ENCODE measurements around the gene TNNT2. TPM values are rescaled to one million over a fixed set of nuclear protein-coding genes. Genes with fewer than 3 reads are reported as not detected.
A peak's percentile ranks its signal among the peaks of the same experiment; 100 is the strongest.

TNNT2 gene
- total and polyA plus RNA-seq, 12 donors = 5,905 to 31,279 (median 7,605) TPM

DNA sequence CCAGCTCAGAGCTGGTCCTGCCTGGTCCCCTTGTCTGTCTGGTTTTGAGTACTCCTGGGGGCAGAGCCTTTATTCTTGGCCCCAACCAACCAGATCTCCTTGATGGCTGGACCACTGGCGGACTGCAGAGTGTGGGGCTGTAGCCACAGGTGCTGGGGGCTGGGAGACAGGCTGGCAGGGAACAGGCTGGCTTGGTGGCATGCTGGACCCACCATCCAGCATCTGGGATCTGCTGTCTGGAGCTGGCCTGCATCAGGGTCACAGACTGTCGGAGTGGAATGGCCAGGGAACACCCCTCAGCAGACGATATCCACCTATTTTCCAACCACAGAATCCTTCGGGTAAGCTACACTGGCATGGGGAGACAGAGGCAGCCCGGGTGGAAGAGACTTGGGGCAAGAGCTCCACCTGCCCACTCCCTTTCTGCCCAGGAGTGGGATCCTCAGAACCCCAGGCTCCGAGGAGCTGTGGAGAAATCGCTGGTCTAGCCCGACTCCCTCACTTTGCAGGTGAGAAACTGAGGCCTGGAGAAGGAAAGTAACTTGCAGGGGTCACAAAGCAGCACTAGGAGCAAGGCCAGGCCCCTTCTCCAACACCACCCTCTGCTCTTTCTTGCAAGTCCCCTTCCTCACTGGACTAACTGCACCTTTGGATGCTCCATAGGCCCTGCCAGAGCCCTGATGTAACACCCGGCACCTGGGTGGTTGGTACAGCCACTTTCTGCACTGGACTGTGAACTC, 40.6 kb downstream of the TNNT2 start:
- ATAC-seq = no peak
- no peak for DNase-seq
- H3K4me3 ChIP-seq = no peak overlapping the region
- H3K9me3 ChIP-seq = peaks cover 0 to 9% (median 0%) of the 10 kb centered on the region in 11 donors
- H3K27ac ChIP-seq = no peak overlapping the region
- intact Hi-C loops (cut with DNase I) = no loop called here
- TF ChIP-seq, protein P1, sequence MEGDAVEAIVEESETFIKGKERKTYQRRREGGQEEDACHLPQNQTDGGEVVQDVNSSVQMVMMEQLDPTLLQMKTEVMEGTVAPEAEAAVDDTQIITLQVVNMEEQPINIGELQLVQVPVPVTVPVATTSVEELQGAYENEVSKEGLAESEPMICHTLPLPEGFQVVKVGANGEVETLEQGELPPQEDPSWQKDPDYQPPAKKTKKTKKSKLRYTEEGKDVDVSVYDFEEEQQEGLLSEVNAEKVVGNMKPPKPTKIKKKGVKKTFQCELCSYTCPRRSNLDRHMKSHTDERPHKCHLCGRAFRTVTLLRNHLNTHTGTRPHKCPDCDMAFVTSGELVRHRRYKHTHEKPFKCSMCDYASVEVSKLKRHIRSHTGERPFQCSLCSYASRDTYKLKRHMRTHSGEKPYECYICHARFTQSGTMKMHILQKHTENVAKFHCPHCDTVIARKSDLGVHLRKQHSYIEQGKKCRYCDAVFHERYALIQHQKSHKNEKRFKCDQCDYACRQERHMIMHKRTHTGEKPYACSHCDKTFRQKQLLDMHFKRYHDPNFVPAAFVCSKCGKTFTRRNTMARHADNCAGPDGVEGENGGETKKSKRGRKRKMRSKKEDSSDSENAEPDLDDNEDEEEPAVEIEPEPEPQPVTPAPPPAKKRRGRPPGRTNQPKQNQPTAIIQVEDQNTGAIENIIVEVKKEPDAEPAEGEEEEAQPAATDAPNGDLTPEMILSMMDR (IDR thresholded peaks at IDR 0.05) = no peak
- peaks cover 0 to 9% (median 0%) of the 10 kb centered on the region in 9 donors for H3K4me1 ChIP-seq
- H3K27me3 ChIP-seq = peaks cover 0 to 1% (median 0%) of the 10 kb centered on the region in 7 donors
- 95 to 99% methylated on average over 9 of the region's 9 CpGs for WGBS, 2 donors
- H3K36me3 ChIP-seq = no peaks in the 10 kb centered on the region

DNA sequence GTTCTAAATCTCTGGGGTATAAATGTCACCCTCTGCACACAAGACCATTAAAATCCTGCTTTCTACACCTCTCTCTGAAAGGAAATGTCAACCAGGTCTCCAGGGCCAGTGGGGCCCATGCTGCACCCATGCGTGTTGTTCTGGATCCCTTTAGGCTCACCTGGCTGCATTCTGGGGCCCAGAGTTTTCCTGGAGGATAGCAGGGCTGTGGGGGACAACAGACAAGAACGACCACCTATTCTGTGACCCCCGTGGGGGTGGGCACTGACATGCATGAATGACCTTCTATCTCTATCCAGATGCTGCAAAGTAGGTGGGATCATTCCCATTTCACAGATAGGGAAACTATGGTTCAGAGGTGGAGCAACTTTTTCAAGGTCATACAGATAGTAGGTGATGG, 41.6 kb downstream of the TNNT2 start:
- H3K27ac ChIP-seq = no peak overlapping the region
- H3K4me1 ChIP-seq = peaks cover 0 to 9% (median 0%) of the 10 kb centered on the region in 9 donors
- H3K4me3 ChIP-seq = no peak overlapping the region
- WGBS, 2 donors = 75 to 88% methylated on average over 3 of the region's 3 CpGs
- no peak for DNase-seq
- no peaks in the 10 kb centered on the region for H3K27me3 ChIP-seq
- H3K9me3 ChIP-seq = peaks cover 0 to under 1% (median 0%) of the 10 kb centered on the region in 11 donors
- intact Hi-C loops (cut with DNase I) = no loop called here
- H3K36me3 ChIP-seq = no peaks in the 10 kb centered on the region
- TF ChIP-seq, protein P1 (IDR thresholded peaks at IDR 0.05) = no peak
- ATAC-seq = no peak

GRCh38 chr1:201335174-201335870, 42.2 kb downstream of the TNNT2 start:
- no peaks in the 10 kb centered on the region for H3K9me3 ChIP-seq
- intact Hi-C loops (cut with DNase I) = no loop called here
- TF ChIP-seq, protein P1 (IDR thresholded peaks at IDR 0.05) = no peak
- no peaks in the 10 kb centered on the region for H3K36me3 ChIP-seq
- peaks cover 0 to 9% (median 0%) of the 10 kb centered on the region in 9 donors for H3K4me1 ChIP-seq
- H3K27me3 ChIP-seq = no peaks in the 10 kb centered on the region
- peak overlapping the region in 1 of 10 donors; percentile 12 for H3K27ac ChIP-seq
- H3K4me3 ChIP-seq = no peak overlapping the region
- 84% methylated on average over 10 of the region's 10 CpGs for WGBS, 2 donors
- DNase-seq = no peak
- no peak for ATAC-seq

GRCh38 chr1:201334325-201335173, 42.9 kb downstream of the TNNT2 start:
- Histone ChIP-seq H3K27me3 (no peaks in the 10 kb centered on the region), H3K4me3 (no peak overlapping the region), H3K36me3 (no peaks in the 10 kb centered on the region), H3K9me3 (no peaks in the 10 kb centered on the region), H3K27ac (peak overlapping the region in 3 of 10 donors; percentile 10 to 44 (median 12)), H3K4me1 (peaks cover 0 to 14% (median 4%) of the 10 kb centered on the region in 9 donors)
- DNase-seq = no peak
- intact Hi-C loops (cut with DNase I) = no loop called here
- WGBS, 2 donors = 60 to 72% methylated on average over 11 of the region's 11 CpGs
- ATAC-seq = no peak
- TF ChIP-seq, protein P1 (IDR thresholded peaks at IDR 0.05) = no peak

Data from heart right ventricle (tissue), 16 donors.